GM18508 (cell line): ENCODE measurements around the gene DEXI.
A peak's percentile ranks its signal among the peaks of the same experiment; 100 is the strongest.
"Not testable (repeated sequence)": the region's sequence is repeated elsewhere in the genome, so short reads cannot be mapped to it uniquely, and the experiment has no call there.

Source experiments
- ATAC-seq: cut with Tn5 transposase; IDR thresholded peaks from one replicate; pipeline ENCODE4 v1.9.1; 2021; ENCODE audit warnings: moderate number of reproducible peaks; ENCODE audit not compliant: insufficient read depth, unreplicated experiment

DEXI gene

GRCh38 chr16:10970065-10970464 is 27.8 kb upstream of the DEXI start:
- no peak for ATAC-seq

- ATAC-seq = no peak
These were observed 27.3 kb upstream of the DEXI start for GRCh38 chr16:10969615-10970014.

GRCh38 chr16:10968498-10968897 is 26.2 kb upstream of the DEXI start:
- no peak for ATAC-seq

GRCh38 chr16:10967986-10968385 is 25.7 kb upstream of the DEXI start:
- ATAC-seq = no peak

GRCh38 chr16:10966559-10966958 is 24.3 kb upstream of the DEXI start:
- not testable (repeated sequence) for ATAC-seq

- no peak for ATAC-seq
These were observed 23.9 kb upstream of the DEXI start for GRCh38 chr16:10966129-10966528.

GRCh38 chr16:10965440-10966061 is 23.3 kb upstream of the DEXI start:
- peak; percentile 56 for ATAC-seq

GRCh38 chr16:10964891-10965326 is 22.6 kb upstream of the DEXI start:
- ATAC-seq = no peak

GRCh38 chr16:10964039-10964890 is 22.0 kb upstream of the DEXI start:
- ATAC-seq = no peak

GRCh38 chr16:10961231-10961630 is 19.0 kb upstream of the DEXI start:
- ATAC-seq = no peak

- ATAC-seq = no peak
These were observed 16.9 kb upstream of the DEXI start for GRCh38 chr16:10959161-10959560.

GRCh38 chr16:10957771-10958482 is 15.7 kb upstream of the DEXI start:
- ATAC-seq = no peak

GRCh38 chr16:10954903-10955302 is 12.6 kb upstream of the DEXI start:
- ATAC-seq = no peak

GRCh38 chr16:10951026-10951425 is 8.8 kb upstream of the DEXI start:
- no peak for ATAC-seq

GRCh38 chr16:10950393-10950792 is 8.1 kb upstream of the DEXI start:
- no peak for ATAC-seq

- peak; percentile 55 for ATAC-seq
These were observed 7.2 kb upstream of the DEXI start for GRCh38 chr16:10949424-10949970.

- ATAC-seq = no peak
These were observed 5.0 kb upstream of the DEXI start for GRCh38 chr16:10947211-10947787.

GRCh38 chr16:10946308-10946707 is 4.0 kb upstream of the DEXI start:
- no peak for ATAC-seq

GRCh38 chr16:10945065-10945787 is 3.0 kb upstream of the DEXI start:
- no peak for ATAC-seq
